Measurements from ENCODE around the gene SCUBE1.

GRCh38 chr22:43310311-43310710, 32.9 kb downstream of the SCUBE1 start:
- TF ChIP-seq CTCF (IDR thresholded peaks at IDR 0.05) (no peak), EZH2phosphoT487 (IDR thresholded peaks at IDR 0.05) (no peak), EZH2 (IDR thresholded peaks at IDR 0.05) (no peak)
